B cell (primary cell): ENCODE results near the gene EVL. TPM values are rescaled to one million over a fixed set of nuclear protein-coding genes. Genes with fewer than 3 reads are reported as not detected.

Experiments
- ATAC-seq: fragments of 200-7000 bp; cut with Tn5 transposase; one replicate; pipeline ENCODE4 v1.10.0; 2021; ENCODE audit warnings: low read depth, mild to moderate bottlenecking, moderate number of reproducible peaks, moderate library complexity
- CTCF ChIA-PET: fragments of 350-600 bp; sonication (Branson Sonifier 250); formaldehyde crosslinking; loops from one replicate; lab custom pipeline; 2021; ENCODE audit warnings: antibody characterized with exemption, inconsistent platforms; lab: Charles Lee
- POLR2A ChIA-PET: fragments of 350-600 bp; sonication (Branson Sonifier 250); formaldehyde crosslinking; loops from one replicate; lab custom pipeline; 2021; ENCODE audit warnings: antibody characterized with exemption; lab: Charles Lee
- DNase-seq: peaks from one replicate; pipeline ENCODE4 v3.0.0; 2013
- H2AFZ ChIP-seq: 2 replicates; pipeline ENCODE4 v1.6.1; 2012; ENCODE audit warnings: mild to moderate bottlenecking, low read depth, low read length; ENCODE audit not compliant: insufficient read depth, poor library complexity, severe bottlenecking
- H3K27ac ChIP-seq, 2 donors: 1 replicate in 1 of 2; 2 replicates in 1 of 2; pipeline ENCODE4 v1.5.1; 2012 to 2013; ENCODE audit warnings: low read length in 2 of 2, mild to moderate bottlenecking in 2 of 2, moderate library complexity in 1 of 2
- H3K27me3 ChIP-seq, 4 experiments: fragments of 200-600 bp in 1 of 4; sonication (generic) in 1 of 4; replicated peaks in 1 of 4; 1 replicate in 2 of 4; 2 replicates in 2 of 4; pipeline versions ENCODE4 v1.6.1 to v1.7.0; 2013 to 2016; ENCODE audit warnings: low read length in 3 of 4, mild to moderate bottlenecking in 2 of 4, mixed read lengths in 1 of 4, moderate library complexity in 1 of 4; ENCODE audit not compliant: insufficient read depth in 4 of 4, control insufficient read depth in 3 of 4; ENCODE audit errors: control extremely low read depth in 1 of 4
- H3K36me3 ChIP-seq, 2 experiments: replicated peaks in 1 of 2; 1 replicate in 1 of 2; 2 replicates in 1 of 2; pipeline versions ENCODE4 v1.6.1 to v1.7.1; 2013; ENCODE audit warnings: low read length in 1 of 2; ENCODE audit not compliant: insufficient read depth in 2 of 2, control insufficient read depth in 1 of 2; ENCODE audit errors: control extremely low read depth in 1 of 2, extremely low read depth in 1 of 2
- H3K4me1 ChIP-seq, 2 donors: fragments of 200-600 bp in 1 of 2; sonication (generic) in 1 of 2; 1 replicate in 1 of 2; 2 replicates in 1 of 2; pipeline versions ENCODE4 v1.5.1 to v1.6.1; 2013 to 2017; ENCODE audit warnings: low read length in 2 of 2; ENCODE audit not compliant: control insufficient read depth in 2 of 2, insufficient read depth in 2 of 2
- H3K4me2 ChIP-seq: replicated peaks from 2 replicates; pipeline ENCODE3; 2012; ENCODE audit warnings: mild to moderate bottlenecking, low read depth, low read length; ENCODE audit not compliant: poor library complexity, severe bottlenecking
- H3K4me3 ChIP-seq, 5 experiments: fragments of 200-600 bp in 1 of 5; sonication (generic) in 1 of 5; 1 replicate in 3 of 5; 2 replicates in 2 of 5; pipeline versions ENCODE4 v1.5.1 to v1.7.0; 2011 to 2016; ENCODE audit warnings: low read length in 4 of 5, mild to moderate bottlenecking in 4 of 5, low read depth in 2 of 5, control low read depth in 1 of 5, moderate library complexity in 1 of 5; ENCODE audit not compliant: insufficient read depth in 1 of 5; ENCODE audit errors: control extremely low read depth in 1 of 5, extremely low read depth in 1 of 5
- H3K79me2 ChIP-seq: fragments of 200-600 bp; sonication (generic); one replicate; pipeline ENCODE4 v1.6.0; 2016; ENCODE audit warnings: low read length; ENCODE audit not compliant: control insufficient read depth, insufficient read depth
- H3K9ac ChIP-seq: fragments of 200-600 bp; sonication (generic); 2 replicates; pipeline ENCODE4 v1.6.1; 2017; ENCODE audit warnings: mild to moderate bottlenecking, low read length, moderate library complexity
- H3K9me3 ChIP-seq, 3 donors: one replicate each; pipeline versions ENCODE4 v1.6.1 to v1.7.1; 2013; ENCODE audit warnings: low read length in 2 of 3; ENCODE audit not compliant: control insufficient read depth in 2 of 3, insufficient read depth in 1 of 3; ENCODE audit errors: control extremely low read depth in 1 of 3
- H4K20me1 ChIP-seq: 2 replicates; pipeline ENCODE4 v1.6.0; 2012; ENCODE audit warnings: mild to moderate bottlenecking, low read length; ENCODE audit not compliant: insufficient read depth, control insufficient read depth, poor library complexity, severe bottlenecking
- H3K27ac Mint-ChIP-seq: one replicate; pipeline ENCODE4 v1.8.0; 2021; ENCODE audit warnings: mixed read lengths
- H3K27me3 Mint-ChIP-seq: one replicate; pipeline ENCODE4 v1.8.0; 2021; ENCODE audit warnings: mixed read lengths
- H3K4me1 Mint-ChIP-seq: one replicate; pipeline ENCODE4 v1.8.0; 2021; ENCODE audit warnings: mixed read lengths
- H3K4me3 Mint-ChIP-seq: one replicate; pipeline ENCODE4 v1.8.0; 2021; ENCODE audit warnings: mixed read lengths
- H3K9me3 Mint-ChIP-seq: one replicate; pipeline ENCODE4 v1.8.0; 2022; ENCODE audit warnings: mixed read lengths; ENCODE audit not compliant: insufficient read depth
- EZH2 ChIP-seq: IDR thresholded peaks from 2 replicates; pipeline ENCODE4 v1.6.1; 2012; ENCODE audit warnings: borderline replicate concordance, low read depth, mild to moderate bottlenecking, moderate library complexity, low read length; ENCODE audit not compliant: insufficient read depth, poor library complexity, severe bottlenecking
- WGBS: methylation state at CpG from one replicate; pipeline ENCODE4 v1.1.5; 2013; ENCODE audit warnings: missing lambda C conversion rate; ENCODE audit not compliant: insufficient coverage; 5-methylcytosine and 5-hydroxymethylcytosine counted together
- intact Hi-C: fragments of 100-400 bp; cut with micrococcal nuclease; formaldehyde crosslinking; loops from one replicate; pipeline ENCODE4 v1.10.0; 2022
- polyA plus RNA-seq: library from polyadenylated mRNA; depleted of rRNA; stranded (reverse); fragments of >200 nt; gene quantifications from 2 replicates; pipeline ENCODE4 v1.2.3, GENCODE V29; 2012
- total RNA-seq, 2 donors: library from RNA; stranded (reverse); fragments of 120-200 nt in 1 of 2; gene quantifications; 1 replicate in 1 of 2; 2 replicates in 1 of 2; pipeline versions ENCODE4 v1.2.3 to v1.2.4, GENCODE V29; 2013 to 2022
- TF ChIP-seq, protein P1 (sequence below): fragments of 200-600 bp; IDR thresholded peaks from one replicate; pipeline ENCODE4 v1.8.0; 2022; ENCODE audit warnings: antibody characterized with exemption, mild to moderate bottlenecking

EVL gene
- total and polyA plus RNA-seq, 2 donors (not counting 1 experiment from before 2014, with no cell fraction given): 486 to 892 TPM

DNA sequence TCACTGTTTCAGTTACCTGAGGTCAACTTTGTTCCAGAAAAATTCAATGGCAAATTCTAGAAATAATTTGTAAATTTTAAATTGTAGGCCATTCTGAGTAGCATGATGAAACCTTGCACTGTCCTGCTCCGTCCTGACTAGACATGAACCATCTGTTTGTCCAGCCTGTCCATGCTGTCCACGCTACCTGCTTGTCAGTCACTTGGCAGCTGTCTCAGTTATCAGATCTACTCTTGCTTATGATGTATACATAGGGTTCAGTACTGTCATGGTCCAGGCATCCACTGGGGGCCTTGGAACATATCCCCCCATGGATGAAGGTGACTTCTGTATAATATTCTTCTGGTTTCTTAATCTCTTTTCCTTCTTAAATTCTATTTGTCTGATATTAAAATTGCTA lies 14.1 kb upstream of the EVL start:
- Histone ChIP-seq H4K20me1 (no peaks in the 10 kb centered on the region), H3K9me3 (no peaks in the 10 kb centered on the region), H3K27ac (no peak overlapping the region), H2AFZ (no peak overlapping the region), H3K4me2 (no peak overlapping the region), H3K79me2 (peaks cover 7% of the 10 kb centered on the region), H3K27me3 (no peaks in the 10 kb centered on the region), H3K4me1 (no peaks in the 10 kb centered on the region), H3K4me3 (no peak overlapping the region), H3K36me3 (no peaks in the 10 kb centered on the region), H3K9ac (no peak overlapping the region)
- CTCF ChIA-PET: interaction anchor here (1.2 to 2.0 kb wide), 3 partner anchors 13 to 142 kb away, joined by 4 to 8 read pairs (median 4); no protein-coding TSS in a partner anchor
- no peaks in the 10 kb centered on the region for H3K27me3 Mint-ChIP-seq
- H3K27ac Mint-ChIP-seq: no peak overlapping the region
- H3K4me1 Mint-ChIP-seq: no peaks in the 10 kb centered on the region
- intact Hi-C loops: no loop called here
- POLR2A ChIA-PET: no interaction called here
- H3K4me3 Mint-ChIP-seq: no peak overlapping the region
- DNase-seq (no peak), ATAC-seq (no peak)
- TF ChIP-seq EZH2: no peak
- TF ChIP-seq, protein P1, sequence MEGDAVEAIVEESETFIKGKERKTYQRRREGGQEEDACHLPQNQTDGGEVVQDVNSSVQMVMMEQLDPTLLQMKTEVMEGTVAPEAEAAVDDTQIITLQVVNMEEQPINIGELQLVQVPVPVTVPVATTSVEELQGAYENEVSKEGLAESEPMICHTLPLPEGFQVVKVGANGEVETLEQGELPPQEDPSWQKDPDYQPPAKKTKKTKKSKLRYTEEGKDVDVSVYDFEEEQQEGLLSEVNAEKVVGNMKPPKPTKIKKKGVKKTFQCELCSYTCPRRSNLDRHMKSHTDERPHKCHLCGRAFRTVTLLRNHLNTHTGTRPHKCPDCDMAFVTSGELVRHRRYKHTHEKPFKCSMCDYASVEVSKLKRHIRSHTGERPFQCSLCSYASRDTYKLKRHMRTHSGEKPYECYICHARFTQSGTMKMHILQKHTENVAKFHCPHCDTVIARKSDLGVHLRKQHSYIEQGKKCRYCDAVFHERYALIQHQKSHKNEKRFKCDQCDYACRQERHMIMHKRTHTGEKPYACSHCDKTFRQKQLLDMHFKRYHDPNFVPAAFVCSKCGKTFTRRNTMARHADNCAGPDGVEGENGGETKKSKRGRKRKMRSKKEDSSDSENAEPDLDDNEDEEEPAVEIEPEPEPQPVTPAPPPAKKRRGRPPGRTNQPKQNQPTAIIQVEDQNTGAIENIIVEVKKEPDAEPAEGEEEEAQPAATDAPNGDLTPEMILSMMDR: no peak
- WGBS: 83% methylated on average over 2 of the region's 2 CpGs
- H3K9me3 Mint-ChIP-seq: no peaks in the 10 kb centered on the region

DNA sequence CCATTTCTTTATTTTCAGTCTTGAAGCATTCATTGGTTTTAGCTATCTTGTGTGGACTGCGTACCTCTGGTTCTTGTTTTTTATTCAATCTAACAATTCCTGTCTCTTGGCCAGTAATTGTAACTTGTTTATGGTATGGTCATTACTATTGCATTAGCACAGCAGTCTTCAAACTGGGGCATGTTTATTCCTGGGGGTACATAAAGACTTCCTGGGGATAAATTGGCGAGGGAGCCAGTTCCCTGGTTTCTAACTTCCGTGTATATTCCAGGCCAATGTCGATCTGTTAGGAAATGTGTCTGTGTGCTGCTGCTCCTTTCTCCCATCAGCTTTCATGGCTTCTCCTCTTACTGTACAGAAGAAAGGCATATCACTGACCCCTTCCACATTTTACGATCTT lies 13.7 kb upstream of the EVL start:
- no peak overlapping the region for H3K27ac ChIP-seq
- H2AFZ ChIP-seq: no peak overlapping the region
- H3K4me1 Mint-ChIP-seq: no peaks in the 10 kb centered on the region
- no peaks in the 10 kb centered on the region for H3K9me3 ChIP-seq
- H3K9ac ChIP-seq: no peak overlapping the region
- intact Hi-C loops: no loop called here
- H3K27me3 ChIP-seq: no peaks in the 10 kb centered on the region
- H3K4me1 ChIP-seq: no peaks in the 10 kb centered on the region
- no peak overlapping the region for H3K4me3 ChIP-seq
- ChIA-PET CTCF (interaction anchor here (0.9 to 2.0 kb wide), 3 partner anchors 21 to 141 kb away, joined by 3 to 8 read pairs (median 4); no protein-coding TSS in a partner anchor), POLR2A (no interaction called here)
- no peak overlapping the region for H3K4me2 ChIP-seq
- no peaks in the 10 kb centered on the region for H3K36me3 ChIP-seq
- H3K27ac Mint-ChIP-seq: no peak overlapping the region
- ATAC-seq: no peak
- peaks cover 11% of the 10 kb centered on the region for H3K79me2 ChIP-seq
- H3K4me3 Mint-ChIP-seq: no peak overlapping the region
- no peak for DNase-seq
- H3K9me3 Mint-ChIP-seq: no peaks in the 10 kb centered on the region
- H3K27me3 Mint-ChIP-seq: no peaks in the 10 kb centered on the region
- no peaks in the 10 kb centered on the region for H4K20me1 ChIP-seq
- no peak for TF ChIP-seq EZH2
- TF ChIP-seq, protein P1: no peak
- 100% methylated on average over 2 of the region's 5 CpGs for WGBS
